ENCODE results near the gene POPDC3. TPM values are rescaled to one million over a fixed set of nuclear protein-coding genes. Genes with fewer than 3 reads are reported as not detected.

Gene POPDC3
- total RNA-seq, 8 experiments from 2014 or later: 1.8 to 19.1 (median 4.8) TPM

- no peak for ATAC-seq (replicated peaks in 6 of 8)
- in situ Hi-C loops (cut with MboI; ENCODE audit: low pct_unique_long_range_greater_than_20kb in 2 of 9, low sequenced_read_pairs in 9 of 9, unreplicated experiment in 9 of 9): no loop called here
- Histone ChIP-seq H3K27ac (no peak overlapping the region), H3K4me3 (no peak overlapping the region), H3K4me1 (replicated peaks in 1 of 2) (peaks cover 23 to 30% of the 10 kb centered on the region in 2 donors)
- 70 to 100% (median 100%) methylated on average over 1 of the region's 1 CpG; no CpG with 5 or more reads in 3 of the 10 experiments for WGBS, 10 experiments
Observed at GRCh38 chr6:105210932-105211531, 31.2 kb upstream of the POPDC3 start.

- H3K4me1 ChIP-seq (replicated peaks in 1 of 2): peaks cover 17 to 34% of the 10 kb centered on the region in 2 donors
- in situ Hi-C loops (cut with MboI; ENCODE audit: low pct_unique_long_range_greater_than_20kb in 2 of 9, low sequenced_read_pairs in 9 of 9, unreplicated experiment in 9 of 9): no loop called here
- H3K4me3 ChIP-seq: no peak overlapping the region
- 11 to 80% (median 50%) methylated on average over 1 to 5 of the region's 5 CpGs; no CpG with 5 or more reads in 1 of the 10 experiments for WGBS, 10 experiments
- no peak overlapping the region for H3K27ac ChIP-seq
- ATAC-seq (replicated peaks in 6 of 8): peak in 7 of 8 experiments; percentile 49 to 93 (median 72)
Observed at GRCh38 chr6:105209950-105210706, 30.3 kb upstream of the POPDC3 start.

- Histone ChIP-seq H3K4me3 (no peak overlapping the region), H3K27ac (no peak overlapping the region), H3K4me1 (replicated peaks in 1 of 2) (peaks cover 21 to 32% of the 10 kb centered on the region in 2 donors)
- no peak for ATAC-seq (replicated peaks in 6 of 8)
- in situ Hi-C loops (cut with MboI; ENCODE audit: low pct_unique_long_range_greater_than_20kb in 2 of 9, low sequenced_read_pairs in 9 of 9, unreplicated experiment in 9 of 9): no loop called here
- WGBS, 10 experiments: 65 to 100% (median 95%) methylated on average over 2 to 6 of the region's 6 CpGs
Observed at GRCh38 chr6:105207524-105208269, 27.9 kb upstream of the POPDC3 start.

- ATAC-seq (replicated peaks in 6 of 8): peak in 2 of 8 experiments; percentile 14 to 31
- in situ Hi-C loops (cut with MboI; ENCODE audit: low pct_unique_long_range_greater_than_20kb in 2 of 9, low sequenced_read_pairs in 9 of 9, unreplicated experiment in 9 of 9): no loop called here
- Histone ChIP-seq H3K4me1 (replicated peaks in 1 of 2) (peaks cover 14 to 18% of the 10 kb centered on the region in 2 donors), H3K4me3 (no peak overlapping the region), H3K27ac (no peak overlapping the region)
- 22 to 85% (median 57%) methylated on average over 2 to 4 of the region's 4 CpGs; no CpG with 5 or more reads in 1 of the 10 experiments for WGBS, 10 experiments
Observed at GRCh38 chr6:105204768-105205167, 25.0 kb upstream of the POPDC3 start.

- peak in 4 of 8 experiments; percentile 23 to 75 (median 48) for ATAC-seq (replicated peaks in 6 of 8)
- 17 to 69% (median 50%) methylated on average over 1 of the region's 1 CpG; no CpG with 5 or more reads in 2 of the 10 experiments for WGBS, 10 experiments
- peaks cover 12 to 14% of the 10 kb centered on the region in 2 donors for H3K4me1 ChIP-seq (replicated peaks in 1 of 2)
- H3K4me3 ChIP-seq: no peak overlapping the region
- in situ Hi-C loops (cut with MboI; ENCODE audit: low pct_unique_long_range_greater_than_20kb in 2 of 9, low sequenced_read_pairs in 9 of 9, unreplicated experiment in 9 of 9): no loop called here
- H3K27ac ChIP-seq: no peak overlapping the region
Observed at GRCh38 chr6:105204331-105204730, 24.5 kb upstream of the POPDC3 start.

GRCh38 chr6:105202486-105202885, 22.7 kb upstream of the POPDC3 start:
- Histone ChIP-seq H3K4me1 (replicated peaks in 1 of 2) (peaks cover 12% of the 10 kb centered on the region in 2 donors), H3K4me3 (no peak overlapping the region), H3K27ac (no peak overlapping the region)
- WGBS, 10 experiments: 40 to 100% (median 86%) methylated on average over 1 to 4 of the region's 4 CpGs; no CpG with 5 or more reads in 3 of the 10 experiments
- in situ Hi-C loops (cut with MboI; ENCODE audit: low pct_unique_long_range_greater_than_20kb in 2 of 9, low sequenced_read_pairs in 9 of 9, unreplicated experiment in 9 of 9): no loop called here
- no peak for ATAC-seq (replicated peaks in 6 of 8)

GRCh38 chr6:105200133-105200730, 20.4 kb upstream of the POPDC3 start:
- ATAC-seq (replicated peaks in 6 of 8): no peak
- in situ Hi-C loops (cut with MboI; ENCODE audit: low pct_unique_long_range_greater_than_20kb in 2 of 9, low sequenced_read_pairs in 9 of 9, unreplicated experiment in 9 of 9): no loop called here
- no peak overlapping the region for H3K27ac ChIP-seq
- no peak overlapping the region for H3K4me3 ChIP-seq
- peaks cover 8 to 12% of the 10 kb centered on the region in 2 donors for H3K4me1 ChIP-seq (replicated peaks in 1 of 2)
- whole genome bisulfite sequencing, 10 experiments: 33 to 94% (median 75%) methylated on average over 1 to 6 of the region's 6 CpGs

GRCh38 chr6:105199711-105200110, 19.9 kb upstream of the POPDC3 start:
- 39 to 89% (median 77%) methylated on average over 1 to 6 of the region's 6 CpGs; no CpG with 5 or more reads in 2 of the 10 experiments for WGBS, 10 experiments
- H3K4me1 ChIP-seq (replicated peaks in 1 of 2): peaks cover 3 to 7% of the 10 kb centered on the region in 2 donors
- H3K27ac ChIP-seq: no peak overlapping the region
- no peak overlapping the region for H3K4me3 ChIP-seq
- in situ Hi-C loops (cut with MboI; ENCODE audit: low pct_unique_long_range_greater_than_20kb in 2 of 9, low sequenced_read_pairs in 9 of 9, unreplicated experiment in 9 of 9): no loop called here
- no peak for ATAC-seq (replicated peaks in 6 of 8)

GRCh38 chr6:105196076-105196475, 16.3 kb upstream of the POPDC3 start:
- H3K4me3 ChIP-seq: no peak overlapping the region
- ATAC-seq (replicated peaks in 6 of 8): no peak
- no peak overlapping the region for H3K27ac ChIP-seq
- H3K4me1 ChIP-seq (replicated peaks in 1 of 2): no peaks in the 10 kb centered on the region
- in situ Hi-C loops (cut with MboI; ENCODE audit: low pct_unique_long_range_greater_than_20kb in 2 of 9, low sequenced_read_pairs in 9 of 9, unreplicated experiment in 9 of 9): no loop called here
- WGBS, 10 experiments: 67 to 100% (median 88%) methylated on average over 1 to 2 of the region's 2 CpGs; no CpG with 5 or more reads in 3 of the 10 experiments

- in situ Hi-C loops (cut with MboI; ENCODE audit: low pct_unique_long_range_greater_than_20kb in 2 of 9, low sequenced_read_pairs in 9 of 9, unreplicated experiment in 9 of 9): no loop called here
- no peak overlapping the region for H3K27ac ChIP-seq
- H3K4me3 ChIP-seq: no peak overlapping the region
- ATAC-seq (replicated peaks in 6 of 8): no peak
- WGBS, 10 experiments: 17 to 100% (median 59%) methylated on average over 1 to 3 of the region's 3 CpGs; no CpG with 5 or more reads in 1 of the 10 experiments
- H3K4me1 ChIP-seq (replicated peaks in 1 of 2): no peaks in the 10 kb centered on the region
Observed at GRCh38 chr6:105194591-105194990, 14.8 kb upstream of the POPDC3 start.

- ATAC-seq (replicated peaks in 6 of 8): peak in 2 of 8 experiments; percentile 13 to 38
- in situ Hi-C loops (cut with MboI; ENCODE audit: low pct_unique_long_range_greater_than_20kb in 2 of 9, low sequenced_read_pairs in 9 of 9, unreplicated experiment in 9 of 9): no loop called here
- no peaks in the 10 kb centered on the region for H3K4me1 ChIP-seq (replicated peaks in 1 of 2)
- H3K27ac ChIP-seq: no peak overlapping the region
- no peak overlapping the region for H3K4me3 ChIP-seq
- 80 to 100% (median 100%) methylated on average over 1 of the region's 1 CpG; no CpG with 5 or more reads in 5 of the 10 experiments for WGBS, 10 experiments
Observed at GRCh38 chr6:105194106-105194505, 14.3 kb upstream of the POPDC3 start.

- peak in 2 of 8 experiments; percentile 24 to 40 for ATAC-seq (replicated peaks in 6 of 8)
- WGBS, 10 experiments: 17 to 100% (median 69%) methylated on average over 1 of the region's 1 CpG; no CpG with 5 or more reads in 4 of the 10 experiments
Observed at GRCh38 chr6:105193647-105194046, 13.8 kb upstream of the POPDC3 start.

More at GRCh38 chr6:105193647-105194046, 13.8 kb upstream of the POPDC3 start:
- Histone ChIP-seq H3K27ac (no peak overlapping the region), H3K4me1 (replicated peaks in 1 of 2) (no peaks in the 10 kb centered on the region), H3K4me3 (no peak overlapping the region)
- in situ Hi-C loops (cut with MboI; ENCODE audit: low pct_unique_long_range_greater_than_20kb in 2 of 9, low sequenced_read_pairs in 9 of 9, unreplicated experiment in 9 of 9): no loop called here

Measured in motor neuron (in vitro differentiated cells).